GM23338 (cell line): ENCODE measurements around the gene TRAF3IP1. TPM values are rescaled to one million over a fixed set of nuclear protein-coding genes. Genes with fewer than 3 reads are reported as not detected.

Experiments used
- ATAC-seq: fragments of 200-7000 bp; cut with Tn5 transposase; 3 replicates; pipeline ENCODE4 v1.9.1; 2020
- DNase-seq: peaks from one replicate; pipeline ENCODE4 v3.0.0-alpha.2; 2015; ENCODE audit warnings: low spot score
- H2AFZ ChIP-seq: fragments of 200-600 bp; sonication (generic); 2 replicates; pipeline ENCODE4 v1.8.0; 2016; ENCODE audit warnings: antibody characterized with exemption, mild to moderate bottlenecking, moderate library complexity
- H3F3A ChIP-seq: fragments of 200-600 bp; sonication (generic); replicated peaks from 2 replicates; pipeline ENCODE4 v1.8.0; 2017; ENCODE audit warnings: antibody characterized with exemption, mixed run types, low read depth
- H3K27ac ChIP-seq: fragments of 200-600 bp; sonication (generic); 2 replicates; pipeline ENCODE4 v1.6.1; 2016; ENCODE audit warnings: low read depth
- H3K27me3 ChIP-seq: fragments of 200-600 bp; sonication (generic); 2 replicates; pipeline ENCODE4 v1.8.0; 2016; ENCODE audit warnings: mild to moderate bottlenecking, mixed run types, moderate library complexity; ENCODE audit not compliant: insufficient read depth
- H3K36me3 ChIP-seq: fragments of 200-600 bp; sonication (generic); 2 replicates; pipeline ENCODE4 v1.8.0; 2016; ENCODE audit warnings: mild to moderate bottlenecking; ENCODE audit not compliant: insufficient read depth
- H3K4me1 ChIP-seq: fragments of 200-600 bp; sonication (generic); 2 replicates; pipeline ENCODE4 v1.8.0; 2016; ENCODE audit warnings: mild to moderate bottlenecking, moderate library complexity; ENCODE audit not compliant: insufficient read depth
- H3K4me2 ChIP-seq: fragments of 200-600 bp; sonication (generic); 2 replicates; pipeline ENCODE4 v1.7.1; 2017; ENCODE audit warnings: mixed run types
- H3K4me3 ChIP-seq: fragments of 200-600 bp; sonication (generic); 2 replicates; pipeline ENCODE4 v1.6.1; 2016; ENCODE audit warnings: mixed run types
- H3K79me2 ChIP-seq: fragments of 200-600 bp; sonication (generic); replicated peaks from 2 replicates; pipeline ENCODE4 v1.8.0; 2017; ENCODE audit warnings: mild to moderate bottlenecking; ENCODE audit not compliant: insufficient read depth
- H3K9me2 ChIP-seq: fragments of 200-600 bp; sonication (generic); 2 replicates; pipeline ENCODE4 v1.8.0; 2017; ENCODE audit not compliant: insufficient read depth
- H4K20me1 ChIP-seq: fragments of 200-600 bp; sonication (generic); replicated peaks from 2 replicates; pipeline ENCODE4 v1.8.0; 2017; ENCODE audit warnings: mild to moderate bottlenecking; ENCODE audit not compliant: insufficient read depth
- H3K27ac Mint-ChIP-seq: 2 replicates; pipeline ENCODE4 v1.8.0; 2020; ENCODE audit warnings: inconsistent platforms, mild to moderate bottlenecking, moderate library complexity, mixed read lengths
- H3K27me3 Mint-ChIP-seq: 3 replicates; pipeline ENCODE4 v1.8.0; 2022; ENCODE audit warnings: low read depth, mild to moderate bottlenecking, moderate library complexity, mixed read lengths, inconsistent platforms; ENCODE audit not compliant: insufficient read depth, poor library complexity
- H3K36me3 Mint-ChIP-seq: 3 replicates; pipeline ENCODE4 v1.8.0; 2021; ENCODE audit warnings: low read depth, mild to moderate bottlenecking, inconsistent platforms, moderate library complexity, mixed read lengths
- H3K4me1 Mint-ChIP-seq: 3 replicates; pipeline ENCODE4 v1.8.0; 2020; ENCODE audit warnings: mild to moderate bottlenecking, inconsistent platforms, mixed read lengths
- H3K4me3 Mint-ChIP-seq: 3 replicates; pipeline ENCODE4 v1.8.0; 2021; ENCODE audit warnings: moderate library complexity, mild to moderate bottlenecking, inconsistent platforms, mixed read lengths
- H3K9me3 Mint-ChIP-seq: 3 replicates; pipeline ENCODE4 v1.8.0; 2020; ENCODE audit warnings: moderate library complexity, mild to moderate bottlenecking, inconsistent platforms, mixed read lengths
- CREB1 ChIP-seq: fragments of 250-450 bp; sonication (Bioruptor Pico); IDR thresholded peaks from 2 replicates; pipeline ENCODE4 v1.5.0; 2020; ENCODE audit warnings: low read depth, mild to moderate bottlenecking, moderate library complexity
- EZH2 ChIP-seq: fragments of 200-600 bp; sonication (generic); IDR thresholded peaks from one replicate; pipeline ENCODE4 v1.8.0; 2017; ENCODE audit warnings: antibody characterized with exemption, mild to moderate bottlenecking, low read depth; ENCODE audit not compliant: unreplicated experiment
- EZH2phosphoT487 ChIP-seq: fragments of 200-600 bp; sonication (generic); IDR thresholded peaks from one replicate; pipeline ENCODE4 v1.8.1; 2018; ENCODE audit warnings: antibody characterized with exemption; ENCODE audit not compliant: unreplicated experiment
- JUNB ChIP-seq: IDR thresholded peaks from one replicate; pipeline ENCODE4 v1.6.1; 2016; ENCODE audit warnings: antibody characterized with exemption; ENCODE audit not compliant: unreplicated experiment
- NANOG ChIP-seq: IDR thresholded peaks from 2 replicates; pipeline ENCODE4 v1.6.1; 2016; ENCODE audit warnings: antibody characterized with exemption, borderline replicate concordance
- POLR2AphosphoS5 ChIP-seq: IDR thresholded peaks from 2 replicates; pipeline ENCODE4 v1.6.1; 2016; ENCODE audit warnings: antibody characterized with exemption, low read depth
- REST ChIP-seq: IDR thresholded peaks from one replicate; pipeline ENCODE4 v1.6.1; 2018; ENCODE audit warnings: antibody characterized with exemption; ENCODE audit not compliant: unreplicated experiment
- STAT1 ChIP-seq: IDR thresholded peaks from one replicate; pipeline ENCODE4 v1.6.1; 2016; ENCODE audit warnings: antibody characterized with exemption; ENCODE audit not compliant: unreplicated experiment
- ZNF114 ChIP-seq: fragments of 250-450 bp; sonication (Bioruptor Pico); IDR thresholded peaks from 2 replicates; pipeline ENCODE4 v1.5.0; 2020; ENCODE audit warnings: mild to moderate bottlenecking, moderate library complexity
- ZNF331 ChIP-seq: fragments of 250-450 bp; sonication (Bioruptor Pico); IDR thresholded peaks from 2 replicates; pipeline ENCODE4 v1.5.0; 2020; ENCODE audit warnings: low read depth, mild to moderate bottlenecking, moderate library complexity
- polyA plus RNA-seq: library from polyadenylated mRNA; unstranded; fragments of >200 nt; fragmentation: Nextera tagmentation; extraction: Ambion mirVana; gene quantifications from 2 replicates; pipeline ENCODE4 v1.2.1, GENCODE V29; 2016
- total RNA-seq: library from RNA; depleted of rRNA; stranded (reverse); fragments of >200 nt; shearing (Covaris generic); gene quantifications from 2 replicates; pipeline ENCODE4 v1.2.3, GENCODE V29; 2014
- TF ChIP-seq, protein P1 (sequence below): IDR thresholded peaks from 2 replicates; pipeline ENCODE4 v1.6.1; 2016; ENCODE audit warnings: antibody characterized with exemption
- TF ChIP-seq, protein P2 (sequence below): fragments of 250-450 bp; sonication (Bioruptor Pico); IDR thresholded peaks from 2 replicates; pipeline ENCODE4 v1.5.0; 2020; ENCODE audit warnings: mild to moderate bottlenecking, moderate library complexity
- TF ChIP-seq, protein P3 (sequence below), 2 experiments: fragments of 200-600 bp in 1 of 2; sonication (generic) in 1 of 2; conservative IDR thresholded peaks; 2 replicates each; pipeline versions ENCODE4 v1.5.1 to v1.6.1; 2016 to 2017; ENCODE audit warnings: antibody characterized with exemption in 2 of 2, low read depth in 2 of 2, mild to moderate bottlenecking in 2 of 2, moderate library complexity in 1 of 2

TRAF3IP1 gene
- total and polyA plus RNA-seq, 2 experiments from 2014 or later: 12.5 to 20.7 TPM

DNA sequence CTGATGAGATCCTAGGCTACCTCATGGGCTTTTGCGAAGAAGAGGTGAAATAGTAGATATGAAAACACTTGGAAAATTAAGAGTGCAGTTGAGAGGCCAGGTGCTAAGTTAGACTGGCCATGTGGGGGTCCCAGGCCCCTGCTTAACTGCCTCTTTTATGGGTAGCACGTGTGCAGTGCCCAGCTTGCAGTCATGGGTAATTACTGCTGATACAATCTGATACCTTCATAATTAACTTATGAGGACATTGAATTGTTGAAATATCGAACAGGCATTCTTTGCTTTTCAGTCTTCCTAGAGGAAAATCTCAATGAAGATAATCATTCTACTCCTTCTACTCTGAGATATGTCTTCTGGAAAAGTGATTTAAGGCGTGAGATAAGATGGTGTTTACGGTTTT lies 11.6 kb downstream of the TRAF3IP1 start:
- Histone ChIP-seq H3K9me2 (no peaks in the 10 kb centered on the region), H3K4me1 (no peaks in the 10 kb centered on the region), H2AFZ (no peak overlapping the region), H3K36me3 (no peaks in the 10 kb centered on the region), H3K27ac (no peak overlapping the region), H3K4me2 (no peak overlapping the region), H3K79me2 (peaks cover 7% of the 10 kb centered on the region; the same call in 1 of the 2 replicates), H3K27me3 (no peaks in the 10 kb centered on the region), H3F3A (no peaks in the 10 kb centered on the region), H3K4me3 (no peak overlapping the region), H4K20me1 (peaks cover 5% of the 10 kb centered on the region; the same call in 1 of the 2 replicates)
- ATAC-seq: no peak
- TF ChIP-seq, protein P1, sequence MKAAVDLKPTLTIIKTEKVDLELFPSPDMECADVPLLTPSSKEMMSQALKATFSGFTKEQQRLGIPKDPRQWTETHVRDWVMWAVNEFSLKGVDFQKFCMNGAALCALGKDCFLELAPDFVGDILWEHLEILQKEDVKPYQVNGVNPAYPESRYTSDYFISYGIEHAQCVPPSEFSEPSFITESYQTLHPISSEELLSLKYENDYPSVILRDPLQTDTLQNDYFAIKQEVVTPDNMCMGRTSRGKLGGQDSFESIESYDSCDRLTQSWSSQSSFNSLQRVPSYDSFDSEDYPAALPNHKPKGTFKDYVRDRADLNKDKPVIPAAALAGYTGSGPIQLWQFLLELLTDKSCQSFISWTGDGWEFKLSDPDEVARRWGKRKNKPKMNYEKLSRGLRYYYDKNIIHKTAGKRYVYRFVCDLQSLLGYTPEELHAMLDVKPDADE: no peak
- no peak for TF ChIP-seq REST
- no peak for TF ChIP-seq CREB1 (CRISPR knock-in tag)
- no peak for TF ChIP-seq POLR2AphosphoS5
- TF ChIP-seq, protein P2, sequence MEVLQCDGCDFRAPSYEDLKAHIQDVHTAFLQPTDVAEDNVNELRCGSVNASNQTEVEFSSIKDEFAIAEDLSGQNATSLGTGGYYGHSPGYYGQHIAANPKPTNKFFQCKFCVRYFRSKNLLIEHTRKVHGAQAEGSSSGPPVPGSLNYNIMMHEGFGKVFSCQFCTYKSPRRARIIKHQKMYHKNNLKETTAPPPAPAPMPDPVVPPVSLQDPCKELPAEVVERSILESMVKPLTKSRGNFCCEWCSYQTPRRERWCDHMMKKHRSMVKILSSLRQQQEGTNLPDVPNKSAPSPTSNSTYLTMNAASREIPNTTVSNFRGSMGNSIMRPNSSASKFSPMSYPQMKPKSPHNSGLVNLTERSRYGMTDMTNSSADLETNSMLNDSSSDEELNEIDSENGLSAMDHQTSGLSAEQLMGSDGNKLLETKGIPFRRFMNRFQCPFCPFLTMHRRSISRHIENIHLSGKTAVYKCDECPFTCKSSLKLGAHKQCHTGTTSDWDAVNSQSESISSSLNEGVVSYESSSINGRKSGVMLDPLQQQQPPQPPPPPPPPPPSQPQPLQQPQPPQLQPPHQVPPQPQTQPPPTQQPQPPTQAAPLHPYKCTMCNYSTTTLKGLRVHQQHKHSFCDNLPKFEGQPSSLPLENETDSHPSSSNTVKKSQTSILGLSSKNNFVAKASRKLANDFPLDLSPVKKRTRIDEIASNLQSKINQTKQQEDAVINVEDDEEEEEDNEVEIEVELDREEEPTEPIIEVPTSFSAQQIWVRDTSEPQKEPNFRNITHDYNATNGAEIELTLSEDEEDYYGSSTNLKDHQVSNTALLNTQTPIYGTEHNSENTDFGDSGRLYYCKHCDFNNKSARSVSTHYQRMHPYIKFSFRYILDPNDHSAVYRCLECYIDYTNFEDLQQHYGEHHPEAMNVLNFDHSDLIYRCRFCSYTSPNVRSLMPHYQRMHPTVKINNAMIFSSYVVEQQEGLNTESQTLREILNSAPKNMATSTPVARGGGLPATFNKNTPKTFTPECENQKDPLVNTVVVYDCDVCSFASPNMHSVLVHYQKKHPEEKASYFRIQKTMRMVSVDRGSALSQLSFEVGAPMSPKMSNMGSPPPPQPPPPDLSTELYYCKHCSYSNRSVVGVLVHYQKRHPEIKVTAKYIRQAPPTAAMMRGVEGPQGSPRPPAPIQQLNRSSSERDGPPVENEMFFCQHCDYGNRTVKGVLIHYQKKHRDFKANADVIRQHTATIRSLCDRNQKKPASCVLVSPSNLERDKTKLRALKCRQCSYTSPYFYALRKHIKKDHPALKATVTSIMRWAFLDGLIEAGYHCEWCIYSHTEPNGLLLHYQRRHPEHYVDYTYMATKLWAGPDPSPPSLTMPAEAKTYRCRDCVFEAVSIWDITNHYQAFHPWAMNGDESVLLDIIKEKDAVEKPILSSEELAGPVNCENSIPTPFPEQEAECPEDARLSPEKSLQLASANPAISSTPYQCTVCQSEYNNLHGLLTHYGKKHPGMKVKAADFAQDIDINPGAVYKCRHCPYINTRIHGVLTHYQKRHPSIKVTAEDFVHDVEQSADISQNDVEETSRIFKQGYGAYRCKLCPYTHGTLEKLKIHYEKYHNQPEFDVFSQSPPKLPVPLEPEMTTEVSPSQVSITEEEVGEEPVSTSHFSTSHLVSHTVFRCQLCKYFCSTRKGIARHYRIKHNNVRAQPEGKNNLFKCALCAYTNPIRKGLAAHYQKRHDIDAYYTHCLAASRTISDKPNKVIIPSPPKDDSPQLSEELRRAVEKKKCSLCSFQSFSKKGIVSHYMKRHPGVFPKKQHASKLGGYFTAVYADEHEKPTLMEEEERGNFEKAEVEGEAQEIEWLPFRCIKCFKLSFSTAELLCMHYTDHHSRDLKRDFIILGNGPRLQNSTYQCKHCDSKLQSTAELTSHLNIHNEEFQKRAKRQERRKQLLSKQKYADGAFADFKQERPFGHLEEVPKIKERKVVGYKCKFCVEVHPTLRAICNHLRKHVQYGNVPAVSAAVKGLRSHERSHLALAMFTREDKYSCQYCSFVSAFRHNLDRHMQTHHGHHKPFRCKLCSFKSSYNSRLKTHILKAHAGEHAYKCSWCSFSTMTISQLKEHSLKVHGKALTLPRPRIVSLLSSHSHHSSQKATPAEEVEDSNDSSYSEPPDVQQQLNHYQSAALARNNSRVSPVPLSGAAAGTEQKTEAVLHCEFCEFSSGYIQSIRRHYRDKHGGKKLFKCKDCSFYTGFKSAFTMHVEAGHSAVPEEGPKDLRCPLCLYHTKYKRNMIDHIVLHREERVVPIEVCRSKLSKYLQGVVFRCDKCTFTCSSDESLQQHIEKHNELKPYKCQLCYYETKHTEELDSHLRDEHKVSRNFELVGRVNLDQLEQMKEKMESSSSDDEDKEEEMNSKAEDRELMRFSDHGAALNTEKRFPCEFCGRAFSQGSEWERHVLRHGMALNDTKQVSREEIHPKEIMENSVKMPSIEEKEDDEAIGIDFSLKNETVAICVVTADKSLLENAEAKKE (CRISPR knock-in tag): no peak
- no peak for TF ChIP-seq NANOG
- TF ChIP-seq ZNF331: no peak
- TF ChIP-seq EZH2: no peak
- no peak for TF ChIP-seq STAT1
- no peak for TF ChIP-seq ZNF114 (CRISPR knock-in tag)
- no peak for TF ChIP-seq JUNB
- TF ChIP-seq, protein P3, sequence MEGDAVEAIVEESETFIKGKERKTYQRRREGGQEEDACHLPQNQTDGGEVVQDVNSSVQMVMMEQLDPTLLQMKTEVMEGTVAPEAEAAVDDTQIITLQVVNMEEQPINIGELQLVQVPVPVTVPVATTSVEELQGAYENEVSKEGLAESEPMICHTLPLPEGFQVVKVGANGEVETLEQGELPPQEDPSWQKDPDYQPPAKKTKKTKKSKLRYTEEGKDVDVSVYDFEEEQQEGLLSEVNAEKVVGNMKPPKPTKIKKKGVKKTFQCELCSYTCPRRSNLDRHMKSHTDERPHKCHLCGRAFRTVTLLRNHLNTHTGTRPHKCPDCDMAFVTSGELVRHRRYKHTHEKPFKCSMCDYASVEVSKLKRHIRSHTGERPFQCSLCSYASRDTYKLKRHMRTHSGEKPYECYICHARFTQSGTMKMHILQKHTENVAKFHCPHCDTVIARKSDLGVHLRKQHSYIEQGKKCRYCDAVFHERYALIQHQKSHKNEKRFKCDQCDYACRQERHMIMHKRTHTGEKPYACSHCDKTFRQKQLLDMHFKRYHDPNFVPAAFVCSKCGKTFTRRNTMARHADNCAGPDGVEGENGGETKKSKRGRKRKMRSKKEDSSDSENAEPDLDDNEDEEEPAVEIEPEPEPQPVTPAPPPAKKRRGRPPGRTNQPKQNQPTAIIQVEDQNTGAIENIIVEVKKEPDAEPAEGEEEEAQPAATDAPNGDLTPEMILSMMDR (conservative IDR thresholded peaks at IDR 0.05; ENCODE audit: low read depth in 2 of 2): no peak
- TF ChIP-seq EZH2phosphoT487: no peak
- no peak overlapping the region for H3K4me3 Mint-ChIP-seq
- H3K4me1 Mint-ChIP-seq: no peaks in the 10 kb centered on the region
- no peaks in the 10 kb centered on the region for H3K27me3 Mint-ChIP-seq
- no peak overlapping the region for H3K27ac Mint-ChIP-seq
- no peak for DNase-seq
- peaks cover 23% of the 10 kb centered on the region for H3K36me3 Mint-ChIP-seq
- no peaks in the 10 kb centered on the region; the same call in 2 of the 3 replicates for H3K9me3 Mint-ChIP-seq
